GM12878 (cell line): ENCODE measurements around the gene SMARCA4. TPM values are rescaled to one million over a fixed set of nuclear protein-coding genes. Genes with fewer than 3 reads are reported as not detected.

ENCODE experiments used
- ATAC-seq: fragments of 200-7000 bp; cut with Tn5 transposase; 3 replicates; pipeline ENCODE4 v1.9.1; 2020; ENCODE audit warnings: mild to moderate bottlenecking, moderate library complexity
- BruUV-seq: library from RNA; stranded (reverse); fragments of 400-500 nt; replicated peaks from 2 replicates; lab custom pipeline; 2021; lab: Mats Ljungman, UMichigan
- CTCF ChIA-PET: fragments of 300-600 bp; sonication (Branson Sonifier 250); formaldehyde crosslinking; extraction: SDS; loops from one replicate; lab custom pipeline; 2021; ENCODE audit warnings: inconsistent platforms; lab: Yijun Ruan, JAX
- POLR2A ChIA-PET: fragments of 350-600 bp; formaldehyde crosslinking; extraction: SDS; loops from one replicate; lab custom pipeline; 2021; ENCODE audit warnings: inconsistent platforms; lab: Charles Lee
- RAD21 ChIA-PET: fragments of 300-600 bp; sonication (Branson Sonifier 250); formaldehyde crosslinking; loops from one replicate; lab custom pipeline; 2023; ENCODE audit warnings: antibody characterized with exemption; ENCODE audit not compliant: unreplicated experiment; lab: Charles Lee
- SMC1A ChIA-PET: fragments of 300-600 bp; sonication (Branson Sonifier 250); formaldehyde crosslinking; loops from one replicate; lab custom pipeline; 2023; ENCODE audit not compliant: unreplicated experiment, uncharacterized antibody; lab: Charles Lee
- DNase-seq: peaks from one replicate; pipeline ENCODE4 v3.0.0-alpha.2; 2011; ENCODE audit warnings: low read depth, low spot score
- FAIRE-seq: peaks from 3 replicates; lab custom pipeline; 2011; peaks lifted over from hg19 to GRCh38; lab: Jason Lieb, UNC
- H2AFZ ChIP-seq: 2 replicates; pipeline ENCODE4 v1.6.0; 2011; ENCODE audit warnings: low read depth, low read length, control low read depth; ENCODE audit not compliant: control insufficient read depth
- H3K27ac ChIP-seq: 2 replicates; pipeline ENCODE4 v1.5.1; 2011; ENCODE audit warnings: control low read depth; ENCODE audit not compliant: control insufficient read depth, insufficient read depth
- H3K27me3 ChIP-seq, 2 experiments: replicated peaks in 1 of 2; 2 replicates each; pipeline versions ENCODE4 v1.6.0 to v1.6.1; 2011; ENCODE audit warnings: low read length in 1 of 2; ENCODE audit not compliant: control insufficient read depth in 2 of 2, insufficient read depth in 2 of 2
- H3K36me3 ChIP-seq, 2 experiments: 2 replicates each; pipeline ENCODE4 v1.5.1; 2011; ENCODE audit warnings: low read length in 1 of 2; ENCODE audit not compliant: control insufficient read depth in 2 of 2, insufficient read depth in 2 of 2
- H3K4me1 ChIP-seq: 2 replicates; pipeline ENCODE4 v1.6.1; 2011; ENCODE audit warnings: mild to moderate bottlenecking, low read length, moderate library complexity, mixed read lengths; ENCODE audit not compliant: control insufficient read depth, insufficient read depth
- H3K4me2 ChIP-seq: 2 replicates; pipeline ENCODE4 v1.6.0; 2011; ENCODE audit warnings: control low read depth; ENCODE audit not compliant: control insufficient read depth, insufficient read depth
- H3K4me3 ChIP-seq: fragments of 200-600 bp; sonication (generic); 2 replicates; pipeline ENCODE4 v1.5.1; 2016
- H3K79me2 ChIP-seq: 2 replicates; pipeline ENCODE4 v1.6.0; 2011; ENCODE audit warnings: low read length; ENCODE audit not compliant: control insufficient read depth, insufficient read depth
- H3K9ac ChIP-seq: 2 replicates; pipeline ENCODE4 v1.8.0; 2011; ENCODE audit warnings: low read length, control low read depth, mixed read lengths; ENCODE audit not compliant: control insufficient read depth, insufficient read depth
- H3K9me3 ChIP-seq: replicated peaks from 3 replicates; pipeline ENCODE4 v1.5.1; 2011; ENCODE audit warnings: mild to moderate bottlenecking, low read length; ENCODE audit not compliant: control insufficient read depth, insufficient read depth
- H4K20me1 ChIP-seq: 2 replicates; pipeline ENCODE4 v1.6.0; 2011; ENCODE audit not compliant: control insufficient read depth, insufficient read depth
- BMI1 ChIP-seq: fragments of 450-650 bp; IDR thresholded peaks from 2 replicates; pipeline ENCODE4 v1.6.1; 2016; ENCODE audit warnings: mild to moderate bottlenecking, moderate library complexity, borderline replicate concordance
- JUND ChIP-seq: IDR thresholded peaks from 2 replicates; pipeline ENCODE4 v1.6.1; 2012; ENCODE audit warnings: low read depth, mild to moderate bottlenecking, low read length, improper control_type of control experiment, moderate library complexity
- NR2C1 ChIP-seq: fragments of 450-650 bp; IDR thresholded peaks from 2 replicates; pipeline ENCODE4 v1.6.1; 2017; ENCODE audit warnings: antibody characterized with exemption, mild to moderate bottlenecking, moderate library complexity
- NR2C2 ChIP-seq: IDR thresholded peaks from 2 replicates; pipeline ENCODE4 v1.6.1; 2011; ENCODE audit warnings: borderline replicate concordance, low read depth; ENCODE audit not compliant: control insufficient read depth, insufficient read length
- NRF1 ChIP-seq: conservative IDR thresholded peaks from 2 replicates; pipeline ENCODE4 v1.6.1; 2011; ENCODE audit warnings: mild to moderate bottlenecking, low read depth, low read length, improper control_type of control experiment
- POLR2A ChIP-seq: IDR thresholded peaks from 2 replicates; pipeline ENCODE4 v1.6.1; 2011; ENCODE audit warnings: low read depth, mild to moderate bottlenecking, low read length
- SRF ChIP-seq, 2 experiments: IDR thresholded peaks; 2 replicates each; pipeline ENCODE4 v1.6.1; 2011; ENCODE audit warnings: low read depth in 2 of 2, low read length in 2 of 2, mild to moderate bottlenecking in 1 of 2, moderate library complexity in 1 of 2
- TCF3 ChIP-seq: IDR thresholded peaks from 2 replicates; pipeline ENCODE4 v1.6.1; 2012; ENCODE audit warnings: low read depth, mild to moderate bottlenecking, low read length, borderline replicate concordance; ENCODE audit not compliant: insufficient read depth
- ZNF24 ChIP-seq: fragments of 450-650 bp; IDR thresholded peaks from 2 replicates; pipeline ENCODE4 v1.6.1; 2017; ENCODE audit warnings: antibody characterized with exemption, mild to moderate bottlenecking
- whole genome bisulfite sequencing: methylation state at CpG from one replicate; pipeline ENCODE4 v1.1.6; 2016; ENCODE audit warnings: low lambda C conversion rate; ENCODE audit not compliant: insufficient replicate concordance, insufficient coverage; ENCODE audit errors: missing lambda C conversion rate; 5-methylcytosine and 5-hydroxymethylcytosine counted together
- in situ Hi-C: fragments of 300-500 bp; cut with MboI; formaldehyde crosslinking; loops from 9 replicates; pipeline ENCODE4 v1.14.3; 2018; ENCODE audit warnings: mixed read lengths
- intact Hi-C: fragments of 100-400 bp; cut with micrococcal nuclease; formaldehyde crosslinking; loops from one replicate; pipeline ENCODE4 v1.14.2; 2022; ENCODE audit not compliant: unreplicated experiment
- polyA plus RNA-seq, 11 experiments: library from polyadenylated mRNA; depleted of rRNA in 4 of 11; unstranded in 6 of 11; stranded (reverse) in 5 of 11; fragments of >200 nt; fragmentation: Nextera tagmentation in 4 of 11; fragmentation: Illumina TruSeq in 1 of 11; extraction: Ambion mirVana in 4 of 11; extraction: Trizol in 1 of 11; gene quantifications; 1 replicate in 1 of 11; 2 replicates in 10 of 11; pipeline versions ENCODE4 v1.2.1 to v1.2.3, GENCODE V29; 2011 to 2016; ENCODE audit warnings: inconsistent platforms in 2 of 11, missing spikeins in 2 of 11, low read depth in 1 of 11
- total RNA-seq, 4 experiments: library from RNA; depleted of rRNA in 3 of 4; stranded (reverse); fragments of >200 nt in 3 of 4; fragmentation: Illumina TruSeq in 1 of 4; extraction: Trizol in 1 of 4; gene quantifications; 2 replicates each; pipeline versions ENCODE4 v1.2.1 to v1.2.3, GENCODE V29; 2013 to 2021
- TF ChIP-seq, protein P1 (sequence below): fragments of 450-650 bp; IDR thresholded peaks from 2 replicates; pipeline ENCODE4 v1.6.1; 2017; ENCODE audit warnings: borderline replicate concordance
- TF ChIP-seq, protein P2 (sequence below): IDR thresholded peaks from 2 replicates; pipeline ENCODE4 v1.6.1; 2012; ENCODE audit warnings: low read length, inconsistent platforms
- TF ChIP-seq, protein P3 (sequence below): fragments of 450-650 bp; IDR thresholded peaks from 2 replicates; pipeline ENCODE4 v1.6.1; 2016; ENCODE audit warnings: mild to moderate bottlenecking

The SMARCA4 gene
- total and polyA plus RNA-seq, 10 of the 15 experiments (the other 5 are each of a cell fraction or from before 2014, with no cell fraction given), result 22.4 to 175 (median 57.4) TPM

DNA sequence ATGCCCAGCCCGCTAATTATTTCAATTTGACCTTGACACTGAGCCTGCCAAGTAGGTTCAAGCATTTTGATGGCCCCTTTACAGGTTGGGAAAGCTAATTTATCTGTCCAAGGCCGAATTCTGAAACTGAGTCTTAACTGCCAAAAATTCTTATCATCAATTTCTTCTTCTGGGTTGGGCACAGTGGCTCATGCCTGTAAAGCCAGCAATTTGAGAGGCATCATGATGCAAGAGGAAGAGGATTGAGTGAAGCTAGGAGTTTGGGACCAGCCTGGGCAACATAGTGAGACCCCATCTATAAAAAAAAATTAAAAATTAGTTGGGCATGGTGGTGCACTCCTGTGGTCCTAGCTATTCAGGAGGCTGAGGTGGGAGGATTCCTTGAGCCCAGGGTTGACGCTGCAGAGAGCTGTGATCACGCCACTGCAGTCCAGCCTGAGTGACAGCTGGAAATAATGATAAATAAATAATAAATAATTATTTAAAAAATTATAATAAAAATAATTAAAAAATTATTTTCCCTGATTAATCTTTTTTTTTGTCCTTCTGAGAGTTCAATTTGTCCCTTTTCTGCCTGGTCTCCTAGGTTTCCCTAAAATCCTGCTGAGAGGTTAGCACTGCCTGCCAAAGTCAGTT, 127.2 kb downstream of the SMARCA4 start (continued):
- no peak for TF ChIP-seq NR2C1
- TF ChIP-seq TCF3, result no peak
- TF ChIP-seq, protein P1, sequence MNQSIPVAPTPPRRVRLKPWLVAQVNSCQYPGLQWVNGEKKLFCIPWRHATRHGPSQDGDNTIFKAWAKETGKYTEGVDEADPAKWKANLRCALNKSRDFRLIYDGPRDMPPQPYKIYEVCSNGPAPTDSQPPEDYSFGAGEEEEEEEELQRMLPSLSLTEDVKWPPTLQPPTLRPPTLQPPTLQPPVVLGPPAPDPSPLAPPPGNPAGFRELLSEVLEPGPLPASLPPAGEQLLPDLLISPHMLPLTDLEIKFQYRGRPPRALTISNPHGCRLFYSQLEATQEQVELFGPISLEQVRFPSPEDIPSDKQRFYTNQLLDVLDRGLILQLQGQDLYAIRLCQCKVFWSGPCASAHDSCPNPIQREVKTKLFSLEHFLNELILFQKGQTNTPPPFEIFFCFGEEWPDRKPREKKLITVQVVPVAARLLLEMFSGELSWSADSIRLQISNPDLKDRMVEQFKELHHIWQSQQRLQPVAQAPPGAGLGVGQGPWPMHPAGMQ, result no peak
- TF ChIP-seq NR2C2, result no peak
- TF ChIP-seq ZNF24, result no peak
- TF ChIP-seq NRF1, result no peak
- no peak for TF ChIP-seq JUND
- no peak for TF ChIP-seq SRF (IDR thresholded peaks at IDR 0.05; ENCODE audit: low read depth in 2 of 2, low read length in 2 of 2)
- TF ChIP-seq, all 136 proteins: peak for 0

DNA sequence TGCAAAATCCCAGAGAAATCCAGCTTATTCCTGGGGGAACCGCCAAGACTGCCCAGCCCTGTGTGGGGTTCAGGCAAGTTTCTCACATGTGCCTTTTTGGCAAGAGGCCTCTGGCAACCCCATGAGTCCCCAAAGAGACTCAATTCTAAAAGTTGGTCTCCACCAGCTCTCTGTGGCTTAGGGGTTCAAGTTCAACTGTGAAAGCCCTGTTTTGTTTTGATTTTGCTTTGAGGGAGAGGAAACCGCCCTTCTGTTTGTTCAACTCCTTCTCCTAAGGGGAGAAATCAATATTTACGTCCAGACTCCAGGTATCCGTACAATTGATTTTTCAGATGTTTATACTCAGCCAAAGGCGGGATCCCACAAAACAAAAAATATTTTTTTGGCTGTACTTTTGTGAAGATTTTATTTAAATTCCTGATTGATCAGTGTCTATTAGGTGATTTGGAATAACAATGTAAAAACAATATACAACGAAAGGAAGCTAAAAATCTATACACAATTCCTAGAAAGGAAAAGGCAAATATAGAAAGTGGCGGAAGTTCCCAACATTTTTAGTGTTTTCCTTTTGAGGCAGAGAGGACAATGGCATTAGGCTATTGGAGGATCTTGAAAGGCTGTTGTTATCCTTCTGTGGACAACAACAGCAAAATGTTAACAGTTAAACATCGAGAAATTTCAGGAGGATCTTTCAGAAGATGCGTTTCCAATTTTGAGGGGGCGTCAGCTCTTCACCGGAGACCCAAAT, 127.8 kb downstream of the SMARCA4 start:
- H3K4me1 ChIP-seq, result peaks cover 22% of the 10 kb centered on the region
- peak overlapping the region; percentile 73 for H2AFZ ChIP-seq
- ChIA-PET CTCF (interaction anchor here (0.9 to 1.6 kb wide), 9 partner anchors 38 to 292 kb away, joined by 3 to 8 read pairs (median 3); no protein-coding TSS in a partner anchor), POLR2A (interaction anchor here (0.7 to 2.5 kb wide), 10 partner anchors 53 to 286 kb away, joined by 3 to 10 read pairs (median 4); partner anchors contain the start of genes CARM1 and SPC24), RAD21 (interaction anchor here (0.5 to 2.0 kb wide), 8 partner anchors 15 to 200 kb away, joined by 3 to 10 read pairs (median 4); no protein-coding TSS in a partner anchor), SMC1A (interaction anchor here (0.6 to 3.3 kb wide), 8 partner anchors 12 to 293 kb away, joined by 3 to 13 read pairs (median 4); no protein-coding TSS in a partner anchor)
- H3K36me3 ChIP-seq, result peaks cover 0 to 2% of the 10 kb centered on the region in 2 experiments; a peak in 1 of 4 replicates
- no peaks in the 10 kb centered on the region; the same call in 1 of the 2 replicates for H4K20me1 ChIP-seq
- H3K27ac ChIP-seq, result peak overlapping the region; percentile 90
- no peaks in the 10 kb centered on the region for H3K27me3 ChIP-seq
- peak overlapping the region; percentile 87 for H3K9ac ChIP-seq
- H3K4me2 ChIP-seq, result peak overlapping the region; percentile 77
- ATAC-seq (no peak), FAIRE-seq (no peak), DNase-seq (no peak)
- in situ Hi-C loops (no loop called here), intact Hi-C loops (loop anchor here (1.0 to 2.0 kb wide), 2 partner anchors 39 to 52 kb away; no protein-coding TSS in a partner anchor)
- TSS peak; percentile 92 for BruUV-seq
- 32% methylated on average over 11 of the region's 11 CpGs for WGBS
- peak overlapping the region; percentile 91 for H3K4me3 ChIP-seq
- H3K9me3 ChIP-seq, result no peaks in the 10 kb centered on the region
- H3K79me2 ChIP-seq, result peaks cover 40% of the 10 kb centered on the region
- TF ChIP-seq, protein P2, sequence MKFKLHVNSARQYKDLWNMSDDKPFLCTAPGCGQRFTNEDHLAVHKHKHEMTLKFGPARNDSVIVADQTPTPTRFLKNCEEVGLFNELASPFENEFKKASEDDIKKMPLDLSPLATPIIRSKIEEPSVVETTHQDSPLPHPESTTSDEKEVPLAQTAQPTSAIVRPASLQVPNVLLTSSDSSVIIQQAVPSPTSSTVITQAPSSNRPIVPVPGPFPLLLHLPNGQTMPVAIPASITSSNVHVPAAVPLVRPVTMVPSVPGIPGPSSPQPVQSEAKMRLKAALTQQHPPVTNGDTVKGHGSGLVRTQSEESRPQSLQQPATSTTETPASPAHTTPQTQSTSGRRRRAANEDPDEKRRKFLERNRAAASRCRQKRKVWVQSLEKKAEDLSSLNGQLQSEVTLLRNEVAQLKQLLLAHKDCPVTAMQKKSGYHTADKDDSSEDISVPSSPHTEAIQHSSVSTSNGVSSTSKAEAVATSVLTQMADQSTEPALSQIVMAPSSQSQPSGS, result 0 out of 2 replicates have a peak, but pooled peaks have one; percentile 20
- TF ChIP-seq, protein P3, sequence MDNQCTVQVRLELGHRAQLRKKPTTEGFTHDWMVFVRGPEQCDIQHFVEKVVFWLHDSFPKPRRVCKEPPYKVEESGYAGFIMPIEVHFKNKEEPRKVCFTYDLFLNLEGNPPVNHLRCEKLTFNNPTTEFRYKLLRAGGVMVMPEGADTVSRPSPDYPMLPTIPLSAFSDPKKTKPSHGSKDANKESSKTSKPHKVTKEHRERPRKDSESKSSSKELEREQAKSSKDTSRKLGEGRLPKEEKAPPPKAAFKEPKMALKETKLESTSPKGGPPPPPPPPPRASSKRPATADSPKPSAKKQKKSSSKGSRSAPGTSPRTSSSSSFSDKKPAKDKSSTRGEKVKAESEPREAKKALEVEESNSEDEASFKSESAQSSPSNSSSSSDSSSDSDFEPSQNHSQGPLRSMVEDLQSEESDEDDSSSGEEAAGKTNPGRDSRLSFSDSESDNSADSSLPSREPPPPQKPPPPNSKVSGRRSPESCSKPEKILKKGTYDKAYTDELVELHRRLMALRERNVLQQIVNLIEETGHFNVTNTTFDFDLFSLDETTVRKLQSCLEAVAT, result 0 out of 2 replicates have a peak, but pooled peaks have one; percentile 38
- TF ChIP-seq BMI1 (0 out of 2 replicates have a peak, but pooled peaks have one; percentile 38), POLR2A (no peak)
